ENCODE data around the gene TDP2. TPM values are rescaled to one million over a fixed set of nuclear protein-coding genes. Genes with fewer than 3 reads are reported as not detected.

Gene TDP2
- total RNA-seq, 4 donors from 2014 or later, result 45.7 to 73.1 (median 49.5) TPM

GRCh38 chr6:24672620-24673182 is 6.0 kb upstream of the TDP2 start:
- TF ChIP-seq CTCF (IDR thresholded peaks at IDR 0.05; ENCODE audit: low read depth), result no peak

GRCh38 chr6:24668997-24669361 is 2.3 kb upstream of the TDP2 start:
- TF ChIP-seq CTCF (IDR thresholded peaks at IDR 0.05; ENCODE audit: low read depth), result no peak

GRCh38 chr6:24667378-24667803 is 692 bp upstream of the TDP2 start:
- TF ChIP-seq CTCF (IDR thresholded peaks at IDR 0.05; ENCODE audit: low read depth), result no peak

- TF ChIP-seq CTCF (IDR thresholded peaks at IDR 0.05; ENCODE audit: low read depth), result no peak
Measured at GRCh38 chr6:24666097-24666640, 530 bp downstream of the TDP2 start.

GRCh38 chr6:24664046-24664987 is 2.4 kb downstream of the TDP2 start:
- TF ChIP-seq CTCF (IDR thresholded peaks at IDR 0.05; ENCODE audit: low read depth), result no peak

- no peak for TF ChIP-seq CTCF (IDR thresholded peaks at IDR 0.05; ENCODE audit: low read depth)
Measured at GRCh38 chr6:24663189-24663588, 3.5 kb downstream of the TDP2 start.

GRCh38 chr6:24662236-24662635 is 4.5 kb downstream of the TDP2 start:
- TF ChIP-seq CTCF (IDR thresholded peaks at IDR 0.05; ENCODE audit: low read depth), result no peak
